CD4-positive, CD25-positive, alpha-beta regulatory T cell (primary cell): Measurements from ENCODE around the gene INSRR. TPM values are rescaled to one million over a fixed set of nuclear protein-coding genes. Genes with fewer than 3 reads are reported as not detected.

Experiments
- ATAC-seq, 2 donors: fragments of 150-1000 bp; cut with Tn5 transposase; one replicate each; pipeline ENCODE4 v1.10.0; 2021; ENCODE audit warnings: low read depth in 2 of 2, moderate number of reproducible peaks in 2 of 2, moderate library complexity in 1 of 2
- DNase-seq, 3 donors: peaks; one replicate each; pipeline versions ENCODE4 v3.0.0 to v3.0.0-alpha.2; 2012 to 2022; ENCODE audit warnings: mixed read lengths in 1 of 3
- H3K27ac ChIP-seq: one replicate; pipeline ENCODE4 v1.7.0; 2013; ENCODE audit warnings: mild to moderate bottlenecking, low read length; ENCODE audit not compliant: insufficient read depth, poor library complexity, severe bottlenecking
- H3K27me3 ChIP-seq: one replicate; pipeline ENCODE4 v1.7.0; 2013; ENCODE audit warnings: low read length; ENCODE audit not compliant: control insufficient read depth, insufficient read depth
- H3K36me3 ChIP-seq: one replicate; pipeline ENCODE4 v1.7.0; 2013; ENCODE audit warnings: mild to moderate bottlenecking, low read length, moderate library complexity; ENCODE audit not compliant: control insufficient read depth, insufficient read depth
- H3K4me1 ChIP-seq: 2 replicates; pipeline ENCODE4 v1.7.0; 2013; ENCODE audit warnings: mild to moderate bottlenecking, low read length; ENCODE audit not compliant: insufficient read depth, control insufficient read depth, poor library complexity, severe bottlenecking
- H3K4me3 ChIP-seq: one replicate; pipeline ENCODE4 v1.7.0; 2013; ENCODE audit warnings: low read depth, mild to moderate bottlenecking, low read length, moderate library complexity
- H3K9me3 ChIP-seq, 2 experiments: 1 replicate in 1 of 2; 2 replicates in 1 of 2; pipeline ENCODE4 v1.7.0; 2013; ENCODE audit warnings: low read length in 2 of 2, mild to moderate bottlenecking in 1 of 2, moderate library complexity in 1 of 2; ENCODE audit not compliant: control insufficient read depth in 2 of 2
- H3K27ac Mint-ChIP-seq, 3 donors: one replicate each; pipeline ENCODE4 v1.8.0; 2020 to 2022; ENCODE audit warnings: mild to moderate bottlenecking in 3 of 3, mixed read lengths in 3 of 3, moderate library complexity in 2 of 3
- H3K27me3 Mint-ChIP-seq: one replicate; pipeline ENCODE4 v1.8.0; 2022; ENCODE audit warnings: mild to moderate bottlenecking, mixed read lengths
- H3K36me3 Mint-ChIP-seq: one replicate; pipeline ENCODE4 v1.8.0; 2020; ENCODE audit warnings: mixed read lengths
- H3K4me1 Mint-ChIP-seq, 4 donors: one replicate each; pipeline ENCODE4 v1.8.0; 2020 to 2022; ENCODE audit warnings: mixed read lengths in 4 of 4, mild to moderate bottlenecking in 1 of 4
- H3K4me3 Mint-ChIP-seq, 4 donors: one replicate each; pipeline ENCODE4 v1.8.0; 2020 to 2022; ENCODE audit warnings: mild to moderate bottlenecking in 4 of 4, mixed read lengths in 4 of 4, moderate library complexity in 3 of 4
- H3K9me3 Mint-ChIP-seq, 7 donors: one replicate each; pipeline ENCODE4 v1.8.0; 2020 to 2022; ENCODE audit warnings: mixed read lengths in 7 of 7, mild to moderate bottlenecking in 3 of 7, moderate library complexity in 2 of 7
- polyA plus RNA-seq, 4 donors: library from polyadenylated mRNA; unstranded; fragments of 300-500 nt; fragmentation: Illumina TruSeq; gene quantifications; one replicate each; pipeline ENCODE4 v1.2.3, GENCODE V29; 2021
- total RNA-seq: library from RNA; stranded (reverse); gene quantifications from one replicate; pipeline ENCODE4 v1.2.3, GENCODE V29; 2022

INSRR gene
- total and polyA plus RNA-seq, 5 donors from 2014 or later: 0.07 TPM; not detected in 4

DNA sequence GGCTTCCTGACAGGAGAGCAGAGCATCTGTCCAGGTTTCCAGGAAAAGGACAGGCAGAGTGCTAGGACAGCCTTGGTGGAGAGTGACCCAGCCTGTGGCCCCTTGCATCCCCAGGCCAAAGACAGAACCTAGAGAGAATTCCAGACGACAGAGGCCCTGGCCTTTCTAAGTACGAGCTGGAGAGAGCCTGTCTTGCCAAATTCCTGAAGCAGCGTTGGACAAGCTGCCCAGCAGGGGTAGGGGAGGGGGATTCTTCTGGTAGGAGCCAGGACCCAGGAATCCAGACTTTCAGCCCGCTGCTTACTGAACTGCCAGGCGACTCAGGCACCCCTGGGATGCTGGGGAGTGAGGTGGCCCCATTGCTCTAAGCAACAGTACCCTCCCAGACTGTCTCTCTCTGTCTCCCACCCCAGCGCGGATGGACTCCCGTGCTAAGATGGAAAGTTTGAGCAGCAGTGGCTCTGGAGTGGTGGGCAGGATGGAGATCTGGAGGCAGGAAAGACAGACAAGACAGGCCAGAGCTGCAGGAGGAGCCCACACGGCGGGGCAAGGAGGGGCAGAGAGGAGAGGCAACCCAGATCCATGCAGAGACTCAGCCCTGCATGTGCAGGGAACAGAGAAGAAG is 25.8 kb upstream of the INSRR start:
- H3K4me1 ChIP-seq: no peaks in the 10 kb centered on the region
- Mint-ChIP-seq H3K27ac (no peak overlapping the region), H3K4me1 (no peaks in the 10 kb centered on the region), H3K4me3 (no peak overlapping the region), H3K9me3 (no peaks in the 10 kb centered on the region), H3K27me3 (peaks cover 39% of the 10 kb centered on the region), H3K36me3 (peaks cover 4% of the 10 kb centered on the region)
- no peaks in the 10 kb centered on the region for H3K27me3 ChIP-seq
- DNase-seq (no peak), ATAC-seq (no peak)
- no peaks in the 10 kb centered on the region for H3K9me3 ChIP-seq
- H3K36me3 ChIP-seq: no peaks in the 10 kb centered on the region
- H3K27ac ChIP-seq: no peak overlapping the region
- no peak overlapping the region for H3K4me3 ChIP-seq

DNA sequence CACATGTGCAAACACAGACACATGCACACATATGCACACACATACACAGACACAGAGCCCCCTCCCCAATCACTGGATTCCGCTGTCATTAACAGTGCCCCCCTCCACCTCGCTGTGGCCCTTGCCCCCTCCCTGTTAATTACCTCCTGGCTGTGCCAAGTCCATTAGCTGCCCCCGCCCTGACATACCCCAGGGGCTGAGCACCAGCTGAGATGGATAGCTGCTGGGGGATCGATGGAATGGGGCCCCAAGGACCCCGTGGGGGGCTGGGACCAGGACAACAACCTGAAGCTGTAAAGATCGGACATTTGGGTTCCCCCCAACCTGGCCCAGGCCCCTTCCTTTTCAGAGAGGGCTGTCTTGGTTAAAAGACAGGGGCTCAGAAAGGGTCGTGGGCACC is 25.0 kb upstream of the INSRR start:
- no peaks in the 10 kb centered on the region for H3K4me1 Mint-ChIP-seq
- no peak overlapping the region for H3K4me3 Mint-ChIP-seq
- Histone ChIP-seq H3K27ac (no peak overlapping the region), H3K4me1 (no peaks in the 10 kb centered on the region), H3K9me3 (no peaks in the 10 kb centered on the region), H3K4me3 (no peak overlapping the region), H3K27me3 (no peaks in the 10 kb centered on the region), H3K36me3 (no peaks in the 10 kb centered on the region)
- DNase-seq (no peak), ATAC-seq (no peak)
- peaks cover 34% of the 10 kb centered on the region for H3K27me3 Mint-ChIP-seq
- no peaks in the 10 kb centered on the region for H3K9me3 Mint-ChIP-seq
- no peak overlapping the region for H3K27ac Mint-ChIP-seq
- H3K36me3 Mint-ChIP-seq: peaks cover 4% of the 10 kb centered on the region

DNA sequence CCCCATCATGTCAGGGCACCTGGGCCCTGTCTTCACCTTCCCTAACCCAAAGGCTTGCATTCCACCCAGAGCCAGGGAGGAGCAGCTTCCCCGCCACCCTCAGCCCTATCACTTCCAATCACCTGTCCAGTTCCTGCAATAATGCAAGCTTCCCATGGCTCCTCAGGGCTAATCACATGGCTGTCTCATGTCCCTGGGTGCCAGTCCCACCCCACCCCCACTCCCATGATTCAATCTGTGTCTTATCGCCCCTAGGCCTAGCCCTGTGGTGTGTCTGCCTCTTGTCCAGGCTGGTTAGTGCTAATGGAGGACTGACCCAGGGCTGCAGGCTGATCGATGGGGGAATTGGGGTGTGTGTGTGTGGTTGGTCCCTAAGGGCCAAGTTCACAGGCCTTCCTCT is 23.6 kb upstream of the INSRR start:
- DNase-seq (no peak), ATAC-seq (no peak)
- no peaks in the 10 kb centered on the region for H3K4me1 ChIP-seq
- no peaks in the 10 kb centered on the region for H3K36me3 ChIP-seq
- no peaks in the 10 kb centered on the region for H3K27me3 ChIP-seq
- Mint-ChIP-seq H3K4me1 (no peaks in the 10 kb centered on the region), H3K27ac (no peak overlapping the region), H3K27me3 (peaks cover 29% of the 10 kb centered on the region), H3K4me3 (no peak overlapping the region), H3K36me3 (no peaks in the 10 kb centered on the region), H3K9me3 (no peaks in the 10 kb centered on the region)
- no peaks in the 10 kb centered on the region for H3K9me3 ChIP-seq
- H3K27ac ChIP-seq: no peak overlapping the region
- no peak overlapping the region for H3K4me3 ChIP-seq

DNA sequence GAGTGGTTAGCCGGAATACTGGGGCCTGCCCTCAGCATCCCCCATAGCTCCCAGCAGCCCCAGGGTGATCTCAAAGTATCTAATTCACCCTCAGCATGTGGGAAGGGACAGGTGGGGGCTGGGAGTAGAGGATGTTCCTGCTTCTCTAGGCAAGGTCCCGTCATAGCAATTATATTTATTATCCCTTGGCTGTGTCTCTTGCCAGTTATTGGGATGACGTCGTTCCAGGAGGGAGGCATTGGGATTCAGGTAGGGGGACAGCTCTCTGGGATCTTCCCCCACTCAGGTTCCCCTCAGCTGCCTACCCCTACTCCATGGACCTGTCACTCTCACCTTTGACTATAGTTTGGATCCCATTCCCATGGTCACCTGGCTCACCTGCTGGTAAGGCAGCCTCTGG is 22.7 kb upstream of the INSRR start:
- H3K4me3 ChIP-seq: no peak overlapping the region
- no peaks in the 10 kb centered on the region for H3K9me3 ChIP-seq
- Mint-ChIP-seq H3K4me1 (no peaks in the 10 kb centered on the region), H3K9me3 (no peaks in the 10 kb centered on the region), H3K36me3 (no peaks in the 10 kb centered on the region), H3K4me3 (no peak overlapping the region), H3K27ac (no peak overlapping the region), H3K27me3 (peaks cover 29% of the 10 kb centered on the region)
- no peaks in the 10 kb centered on the region for H3K4me1 ChIP-seq
- no peak for ATAC-seq
- no peaks in the 10 kb centered on the region for H3K36me3 ChIP-seq
- DNase-seq: no peak
- no peak overlapping the region for H3K27ac ChIP-seq
- H3K27me3 ChIP-seq: no peaks in the 10 kb centered on the region

DNA sequence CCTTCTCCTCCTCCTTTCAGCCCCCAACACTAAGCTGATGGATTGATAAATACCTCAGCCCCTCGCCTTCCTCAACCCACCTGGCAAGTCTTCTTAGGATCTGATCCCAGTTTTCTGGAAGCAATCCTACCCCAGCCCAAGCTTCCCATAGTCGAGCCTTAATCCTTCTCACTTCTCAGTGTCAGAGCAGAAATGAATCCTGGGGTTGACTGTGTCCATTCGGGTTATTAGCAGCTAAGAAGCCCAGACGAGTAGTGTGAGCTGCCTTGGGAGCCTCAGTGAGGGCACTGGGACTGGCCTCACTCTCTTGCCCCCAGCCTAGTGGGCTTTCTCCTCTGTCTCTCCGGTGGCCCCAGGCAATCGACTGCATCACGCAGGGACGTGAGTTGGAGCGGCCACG is 22.2 kb upstream of the INSRR start:
- Mint-ChIP-seq H3K9me3 (no peaks in the 10 kb centered on the region), H3K27me3 (peaks cover 27% of the 10 kb centered on the region), H3K4me1 (no peaks in the 10 kb centered on the region), H3K36me3 (no peaks in the 10 kb centered on the region), H3K27ac (peak overlapping the region in 1 of 3 donors; percentile 58), H3K4me3 (no peak overlapping the region)
- Histone ChIP-seq H3K27ac (no peak overlapping the region), H3K4me3 (no peak overlapping the region), H3K27me3 (no peaks in the 10 kb centered on the region), H3K36me3 (no peaks in the 10 kb centered on the region), H3K4me1 (no peaks in the 10 kb centered on the region), H3K9me3 (no peaks in the 10 kb centered on the region)
- DNase-seq (no peak), ATAC-seq (no peak)

DNA sequence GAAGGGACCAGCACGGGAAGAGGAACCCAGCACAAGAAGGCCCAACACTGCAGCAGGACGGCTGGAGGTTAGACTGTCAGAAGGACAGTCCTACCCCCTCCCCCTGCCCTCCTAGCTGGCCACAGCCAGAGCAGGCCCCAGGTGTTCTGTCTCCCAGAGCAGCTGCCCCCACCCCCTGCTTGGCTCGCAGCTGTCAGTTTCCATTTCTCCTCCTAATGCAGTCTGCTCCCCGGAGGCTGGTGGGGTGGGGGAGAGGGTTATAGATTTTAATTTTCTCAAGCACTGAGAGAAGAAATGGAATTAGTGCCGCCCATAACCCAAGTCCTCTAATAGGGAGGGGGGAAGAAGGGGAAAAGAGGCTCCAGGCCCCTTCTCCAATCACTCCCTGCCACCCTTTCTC is 21.6 kb upstream of the INSRR start:
- ATAC-seq: no peak
- no peaks in the 10 kb centered on the region for H3K36me3 ChIP-seq
- Mint-ChIP-seq H3K9me3 (no peaks in the 10 kb centered on the region), H3K4me1 (no peaks in the 10 kb centered on the region), H3K27me3 (peaks cover 21% of the 10 kb centered on the region), H3K4me3 (no peak overlapping the region), H3K36me3 (no peaks in the 10 kb centered on the region), H3K27ac (peak overlapping the region in 1 of 3 donors; percentile 58)
- H3K4me3 ChIP-seq: no peak overlapping the region
- H3K27ac ChIP-seq: no peak overlapping the region
- H3K27me3 ChIP-seq: no peaks in the 10 kb centered on the region
- no peaks in the 10 kb centered on the region for H3K4me1 ChIP-seq
- H3K9me3 ChIP-seq: no peaks in the 10 kb centered on the region
- DNase-seq: no peak

DNA sequence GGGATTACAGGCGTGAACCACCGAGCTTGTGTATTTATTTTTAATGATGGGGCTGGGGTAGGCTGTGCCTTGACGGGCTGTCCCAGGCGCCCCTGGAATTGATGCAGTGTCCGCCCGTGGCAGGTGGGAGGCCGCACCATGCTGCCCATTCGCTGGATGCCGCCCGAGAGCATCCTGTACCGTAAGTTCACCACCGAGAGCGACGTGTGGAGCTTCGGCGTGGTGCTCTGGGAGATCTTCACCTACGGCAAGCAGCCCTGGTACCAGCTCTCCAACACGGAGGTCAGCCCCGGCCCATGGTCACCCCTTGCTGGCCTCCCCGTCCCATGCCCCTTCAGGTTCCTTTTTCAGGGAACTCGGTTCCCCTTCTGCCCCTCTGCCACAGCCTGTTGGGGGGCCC is 21.0 kb upstream of the INSRR start:
- no peak for ATAC-seq

DNA sequence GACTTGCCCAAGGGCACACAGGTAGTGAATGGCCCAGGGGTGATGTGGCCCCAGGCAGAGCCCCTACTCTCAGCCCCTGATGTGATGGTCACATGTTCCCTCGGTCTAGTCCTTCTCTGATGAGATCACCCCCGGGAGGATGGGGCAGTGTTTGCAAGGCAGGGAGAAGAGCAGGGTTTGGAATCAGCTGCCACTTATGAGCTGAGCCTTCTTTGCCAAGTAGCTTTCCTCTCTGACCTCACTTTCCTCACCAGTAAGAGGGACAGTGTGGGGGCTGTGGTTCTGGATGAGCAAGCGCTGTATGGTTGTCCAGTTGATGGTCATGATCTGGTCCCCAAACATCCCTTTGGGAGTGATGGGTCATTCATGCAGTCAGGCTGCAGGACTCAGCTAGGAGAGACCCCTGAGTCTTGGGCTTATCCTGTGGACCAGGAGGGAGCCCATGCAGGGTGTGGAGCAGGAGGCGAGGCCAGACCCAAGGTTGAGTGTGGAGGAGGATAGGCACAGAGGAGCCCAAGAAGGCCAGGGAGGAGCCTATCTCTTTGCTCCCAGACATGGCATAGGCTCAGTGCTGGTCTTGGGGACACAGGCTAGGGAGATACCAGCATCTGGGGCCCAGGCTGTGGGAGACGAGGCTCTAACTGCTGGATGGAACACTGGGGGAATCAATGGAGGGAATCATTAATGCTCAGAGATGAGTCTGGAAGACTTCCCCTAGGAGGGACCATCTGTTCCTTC is 18.7 kb upstream of the INSRR start:
- Mint-ChIP-seq H3K27ac (peak overlapping the region in 1 of 3 donors; percentile 71), H3K36me3 (no peaks in the 10 kb centered on the region), H3K4me1 (no peaks in the 10 kb centered on the region), H3K27me3 (peaks cover 8% of the 10 kb centered on the region), H3K9me3 (peaks cover 0 to 1% (median 0%) of the 10 kb centered on the region in 7 donors), H3K4me3 (no peak overlapping the region)
- H3K27ac ChIP-seq: no peak overlapping the region
- no peaks in the 10 kb centered on the region for H3K9me3 ChIP-seq
- no peak overlapping the region for H3K4me3 ChIP-seq
- no peaks in the 10 kb centered on the region for H3K36me3 ChIP-seq
- DNase-seq (no peak), ATAC-seq (no peak)
- H3K27me3 ChIP-seq: no peaks in the 10 kb centered on the region
- H3K4me1 ChIP-seq: no peaks in the 10 kb centered on the region

More for the DNA sequence above, 21.0 kb upstream of the INSRR start:
- no peaks in the 10 kb centered on the region for H3K4me1 ChIP-seq
- Mint-ChIP-seq H3K4me3 (no peak overlapping the region), H3K4me1 (no peaks in the 10 kb centered on the region), H3K36me3 (no peaks in the 10 kb centered on the region), H3K27ac (no peak overlapping the region), H3K27me3 (peaks cover 15% of the 10 kb centered on the region), H3K9me3 (no peaks in the 10 kb centered on the region)
- H3K27me3 ChIP-seq: no peaks in the 10 kb centered on the region
- no peak overlapping the region for H3K4me3 ChIP-seq
- no peak overlapping the region for H3K27ac ChIP-seq
- DNase-seq: no peak
- H3K36me3 ChIP-seq: no peaks in the 10 kb centered on the region
- H3K9me3 ChIP-seq: no peaks in the 10 kb centered on the region
